Kidney (tissue), 14 donors: ENCODE results near the gene NEURL1. TPM values are rescaled to one million over a fixed set of nuclear protein-coding genes. Genes with fewer than 3 reads are reported as not detected.
A peak's percentile ranks its signal among the peaks of the same experiment; 100 is the strongest.

ENCODE experiments used
- DNase-seq, 5 donors: peaks; one replicate each; pipeline ENCODE4 v3.0.0-alpha.2; 2013 to 2020
- FAIRE-seq: peaks from 2 replicates; lab custom pipeline; 2012; peaks lifted over from hg19 to GRCh38; lab: Jason Lieb, UNC
- H3K27ac ChIP-seq, 2 donors: one replicate each; pipeline ENCODE4 v1.7.0; 2013; ENCODE audit warnings: low read depth in 2 of 2, low read length in 2 of 2, inconsistent platforms in 1 of 2
- H3K27me3 ChIP-seq: one replicate; pipeline ENCODE4 v1.7.1; 2013; ENCODE audit warnings: low read length, inconsistent platforms; ENCODE audit not compliant: control insufficient read depth, insufficient read depth
- H3K36me3 ChIP-seq, 3 donors: one replicate each; pipeline versions ENCODE4 v1.7.0 to v1.7.1; 2013; ENCODE audit warnings: low read length in 3 of 3, control low read depth in 1 of 3, inconsistent platforms in 1 of 3; ENCODE audit not compliant: insufficient read depth in 3 of 3, control insufficient read depth in 2 of 3
- H3K4me1 ChIP-seq, 3 donors: one replicate each; pipeline versions ENCODE4 v1.7.0 to v1.7.1; 2013; ENCODE audit warnings: low read length in 3 of 3, inconsistent platforms in 1 of 3, low read depth in 1 of 3; ENCODE audit not compliant: control insufficient read depth in 2 of 3, insufficient read depth in 2 of 3
- H3K4me3 ChIP-seq, 3 donors: one replicate each; pipeline versions ENCODE4 v1.7.0 to v1.8.1; 2013; ENCODE audit warnings: low read length in 3 of 3, control low read depth in 1 of 3, inconsistent platforms in 1 of 3
- H3K9ac ChIP-seq, 3 donors: one replicate each; pipeline versions ENCODE4 v1.7.0 to v1.7.1; 2013; ENCODE audit warnings: low read length in 3 of 3, control low read depth in 1 of 3, inconsistent platforms in 1 of 3
- H3K9me3 ChIP-seq, 3 donors: one replicate each; pipeline versions ENCODE4 v1.7.0 to v1.7.1; 2013; ENCODE audit warnings: low read length in 3 of 3, control low read depth in 1 of 3, inconsistent platforms in 1 of 3; ENCODE audit not compliant: control insufficient read depth in 2 of 3, insufficient read depth in 1 of 3
- intact Hi-C: fragments of 100-400 bp; cut with DNase I; formaldehyde crosslinking; loops from one replicate; pipeline ENCODE4 v1.11.1; 2022
- polyA plus RNA-seq: library from polyadenylated mRNA; stranded (reverse); fragments of 350-450 nt; fragmentation: Illumina TruSeq; extraction: RNeasy Lipid Tissue Mini Kit (QIAGEN cat#74804); gene quantifications from one replicate; pipeline ENCODE4 v1.2.3, GENCODE V29; 2014; ENCODE audit warnings: low read depth, low replicate concordance; ENCODE audit not compliant: insufficient read depth
- total RNA-seq: library from RNA; stranded (reverse); fragmentation: NEBNext Ultra II Directional; extraction: Animal tissue kit (Norgen Biotek cat#: 25700); gene quantifications from one replicate; pipeline ENCODE4 v1.2.1, GENCODE V29; 2021
- TF ChIP-seq, protein P1 (sequence below): IDR thresholded peaks from 3 replicates; pipeline ENCODE4 v1.5.1; 2012; ENCODE audit warnings: mild to moderate bottlenecking, moderate library complexity, borderline replicate concordance; ENCODE audit not compliant: insufficient read depth; ENCODE audit errors: extremely low read depth
- donor health status: control.
- donor health status: control.
- donor health status: control.
- donor health status: control.
- donor health status: control.
- donor health status: DM: yes; HTN: yes; CAD: no.
- donor health status: Normal renal cell carcinoma (clear cell type).

The NEURL1 gene
- total and polyA plus RNA-seq, 2 donors from 2014 or later = 1.2 TPM

DNA sequence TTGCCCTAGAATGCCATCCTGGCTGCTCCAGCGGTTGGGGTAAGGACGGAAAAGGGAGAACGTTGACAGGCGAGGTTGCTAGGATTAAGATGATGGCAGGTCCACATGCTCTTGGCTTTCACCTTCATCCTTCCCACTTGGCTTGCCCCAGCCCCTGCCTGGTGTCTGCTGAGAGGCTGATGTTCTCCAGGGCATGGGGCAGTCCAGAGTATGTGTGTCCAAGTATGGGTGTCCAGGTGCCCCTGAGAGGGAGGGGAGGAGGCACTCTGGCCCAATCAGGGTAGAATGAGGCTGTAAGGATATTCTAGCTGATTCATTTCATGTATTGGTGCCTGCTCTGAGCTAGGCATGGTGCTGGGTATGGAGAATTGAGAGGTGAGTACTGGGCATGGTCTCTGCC, 12.6 kb downstream of the NEURL1 start:
- H3K4me3 ChIP-seq = no peak overlapping the region
- FAIRE-seq = no peak
- peaks cover under 1% of the 10 kb centered on the region for H3K27me3 ChIP-seq
- no peak overlapping the region for H3K27ac ChIP-seq
- no peaks in the 10 kb centered on the region for H3K36me3 ChIP-seq
- no peaks in the 10 kb centered on the region for H3K9me3 ChIP-seq
- H3K4me1 ChIP-seq = no peaks in the 10 kb centered on the region
- TF ChIP-seq, protein P1, sequence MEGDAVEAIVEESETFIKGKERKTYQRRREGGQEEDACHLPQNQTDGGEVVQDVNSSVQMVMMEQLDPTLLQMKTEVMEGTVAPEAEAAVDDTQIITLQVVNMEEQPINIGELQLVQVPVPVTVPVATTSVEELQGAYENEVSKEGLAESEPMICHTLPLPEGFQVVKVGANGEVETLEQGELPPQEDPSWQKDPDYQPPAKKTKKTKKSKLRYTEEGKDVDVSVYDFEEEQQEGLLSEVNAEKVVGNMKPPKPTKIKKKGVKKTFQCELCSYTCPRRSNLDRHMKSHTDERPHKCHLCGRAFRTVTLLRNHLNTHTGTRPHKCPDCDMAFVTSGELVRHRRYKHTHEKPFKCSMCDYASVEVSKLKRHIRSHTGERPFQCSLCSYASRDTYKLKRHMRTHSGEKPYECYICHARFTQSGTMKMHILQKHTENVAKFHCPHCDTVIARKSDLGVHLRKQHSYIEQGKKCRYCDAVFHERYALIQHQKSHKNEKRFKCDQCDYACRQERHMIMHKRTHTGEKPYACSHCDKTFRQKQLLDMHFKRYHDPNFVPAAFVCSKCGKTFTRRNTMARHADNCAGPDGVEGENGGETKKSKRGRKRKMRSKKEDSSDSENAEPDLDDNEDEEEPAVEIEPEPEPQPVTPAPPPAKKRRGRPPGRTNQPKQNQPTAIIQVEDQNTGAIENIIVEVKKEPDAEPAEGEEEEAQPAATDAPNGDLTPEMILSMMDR = no peak
- peak in 1 of 5 donors; percentile 36 for DNase-seq
- no peak overlapping the region for H3K9ac ChIP-seq
- intact Hi-C loops = no loop called here

DNA sequence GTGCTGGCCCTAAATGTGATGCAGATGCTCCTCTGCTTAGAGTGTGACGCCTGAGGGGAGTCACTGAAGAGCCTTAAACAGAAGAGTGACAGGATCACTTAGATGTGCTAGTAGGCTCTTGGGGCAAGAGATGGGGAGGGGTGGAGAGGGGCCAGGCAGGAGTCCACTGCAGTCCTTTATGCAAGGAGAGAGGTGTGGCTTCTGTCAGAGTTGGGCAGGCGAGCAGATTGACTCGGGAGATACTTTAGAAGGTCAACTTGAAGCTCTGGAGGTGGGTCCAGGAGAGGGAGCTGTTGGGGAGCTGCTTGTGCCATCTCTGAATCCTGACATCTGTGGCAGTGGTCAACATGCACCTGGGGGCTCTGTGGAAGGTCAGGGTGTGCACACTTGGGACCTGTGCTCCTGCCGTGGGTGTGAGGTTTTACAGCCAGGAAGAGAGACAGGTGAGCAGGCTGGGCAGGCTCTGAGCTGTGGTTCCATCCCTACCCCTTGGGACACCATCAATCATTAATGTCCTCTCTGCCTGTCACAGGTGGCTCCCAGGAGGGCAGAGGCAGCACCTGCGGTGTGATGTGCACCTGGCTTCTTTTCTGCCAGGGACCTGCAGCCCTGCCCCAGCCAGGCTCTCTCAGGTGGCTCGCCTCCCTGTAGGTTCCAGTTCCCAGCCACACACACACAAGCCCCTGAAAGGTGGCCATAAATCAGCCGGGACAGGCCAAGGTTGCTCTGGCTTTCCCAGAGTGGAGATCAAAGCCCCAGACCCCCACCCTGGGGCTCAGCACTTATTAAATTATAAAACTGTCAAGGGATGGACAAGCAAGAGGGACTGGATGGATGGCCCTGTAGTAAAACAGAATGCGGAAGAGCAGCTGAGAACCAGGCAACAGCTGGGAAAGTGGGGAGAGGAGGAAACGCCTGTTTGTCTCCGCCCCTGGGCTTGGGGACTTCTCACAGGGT, 14.0 kb downstream of the NEURL1 start:
- peak; percentile 45 to 88 (median 80) for DNase-seq
- TF ChIP-seq, protein P1 = no peak
- Histone ChIP-seq H3K9ac (no peak overlapping the region), H3K27ac (no peak overlapping the region), H3K4me3 (no peak overlapping the region), H3K36me3 (no peaks in the 10 kb centered on the region), H3K27me3 (no peaks in the 10 kb centered on the region), H3K4me1 (no peaks in the 10 kb centered on the region), H3K9me3 (no peaks in the 10 kb centered on the region)
- no peak for FAIRE-seq
- intact Hi-C loops = no loop called here

DNA sequence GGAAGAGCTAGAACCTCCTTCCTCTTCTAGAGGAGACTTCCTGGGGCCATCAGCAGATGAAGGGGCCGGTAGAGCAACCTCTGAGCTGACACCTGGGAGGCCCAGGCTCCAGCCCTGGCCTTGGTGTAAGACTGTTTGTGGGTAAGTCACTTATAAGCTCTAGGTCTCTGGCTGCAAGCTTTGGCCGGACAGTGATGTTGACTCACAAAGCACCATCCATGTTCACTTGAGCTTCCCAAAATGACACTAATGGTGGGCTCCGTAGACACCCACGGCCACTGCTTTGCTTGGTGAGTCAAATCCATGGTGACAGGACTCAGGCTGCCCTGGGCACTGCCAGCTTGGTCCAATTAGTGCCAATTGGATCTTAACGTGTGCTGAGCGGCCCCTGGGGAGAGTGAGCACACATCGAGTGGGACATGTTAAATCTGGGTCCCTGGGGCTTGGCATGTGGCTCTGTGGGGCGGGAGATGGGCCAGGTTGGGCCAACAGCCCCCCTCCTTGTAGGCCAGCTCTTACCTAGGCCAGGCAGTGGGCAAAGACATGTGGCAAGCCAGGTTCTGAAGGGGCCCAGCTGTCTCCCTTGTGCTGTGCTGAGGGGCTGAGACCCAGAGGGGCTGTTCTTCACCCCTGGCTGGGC, 16.7 kb downstream of the NEURL1 start:
- intact Hi-C loops = no loop called here
- Histone ChIP-seq H3K27ac (no peak overlapping the region), H3K9ac (no peak overlapping the region), H3K9me3 (no peaks in the 10 kb centered on the region), H3K36me3 (no peaks in the 10 kb centered on the region), H3K27me3 (no peaks in the 10 kb centered on the region), H3K4me1 (no peaks in the 10 kb centered on the region), H3K4me3 (no peak overlapping the region)
- TF ChIP-seq, protein P1 = no peak
- peak in 1 of 5 donors; percentile 35 for DNase-seq
- FAIRE-seq = no peak
